ENCODE data around the gene ERC2.

GRCh38 chr3:55629432-55629831 is 838.8 kb downstream of the ERC2 start:
- no peak for TF ChIP-seq GMEB2 (CRISPR knock-in tag; IDR thresholded peaks at IDR 0.05; ENCODE audit: low read depth)
- TF ChIP-seq CEBPB (IDR thresholded peaks at IDR 0.05; ENCODE audit: borderline replicate concordance, low read depth, low read length), result no peak
- no peak for TF ChIP-seq DMAP1 (CRISPR knock-in tag; IDR thresholded peaks at IDR 0.05)
- no peak for TF ChIP-seq ZBTB14 (CRISPR knock-in tag; IDR thresholded peaks at IDR 0.05)
- no peak for TF ChIP-seq PRDM10 (CRISPR knock-in tag; IDR thresholded peaks at IDR 0.05; ENCODE audit: low read depth)
- no peak for TF ChIP-seq GATAD2A (CRISPR knock-in tag; IDR thresholded peaks at IDR 0.05)
- no peak for TF ChIP-seq ZNF264 (CRISPR knock-in tag; IDR thresholded peaks at IDR 0.05)
- no peak for TF ChIP-seq PRMT3 (CRISPR knock-in tag; IDR thresholded peaks at IDR 0.05; ENCODE audit: borderline replicate concordance, low read depth)
- no peak for TF ChIP-seq ETS1 (CRISPR knock-in tag; IDR thresholded peaks at IDR 0.05)
- TF ChIP-seq EP300 (IDR thresholded peaks at IDR 0.05; ENCODE audit: low read depth in 2 of 2, low read length in 2 of 2), result no peak
- no peak for TF ChIP-seq EP300 (CRISPR knock-in tag; IDR thresholded peaks at IDR 0.05; ENCODE audit: borderline replicate concordance)
- no peak for TF ChIP-seq ZNF292 (CRISPR knock-in tag; IDR thresholded peaks at IDR 0.05; ENCODE audit: borderline replicate concordance, low read depth)
- TF ChIP-seq ELF4 (CRISPR knock-in tag; IDR thresholded peaks at IDR 0.05; ENCODE audit: borderline replicate concordance), result no peak
- TF ChIP-seq SMYD3 (CRISPR knock-in tag; IDR thresholded peaks at IDR 0.05), result no peak
